ENCODE data around the gene NTN3. TPM values are rescaled to one million over a fixed set of nuclear protein-coding genes. Genes with fewer than 3 reads are reported as not detected.

Gene NTN3
- total RNA-seq, 2 experiments from 2014 or later, result not detected

GRCh38 chr16:2515180-2515851 is 44.2 kb downstream of the NTN3 start:
- H3K27ac Mint-ChIP-seq, result peak overlapping the region; percentile 100

GRCh38 chr16:2516391-2517240 is 45.5 kb downstream of the NTN3 start:
- H3K36me3 ChIP-seq (ENCODE audit: insufficient read depth, low read length), result peaks cover 17% of the 10 kb centered on the region
- no peak overlapping the region for H3K27ac ChIP-seq (ENCODE audit: low read depth in 1 of 2, low read length in 2 of 2)
- H3K9me3 ChIP-seq (ENCODE audit: control insufficient read depth in 1 of 2, insufficient read depth in 1 of 2, low read length in 2 of 2), result no peaks in the 10 kb centered on the region
- CTCF ChIA-PET, result no interaction called here
- Mint-ChIP-seq H3K9me3 (no peaks in the 10 kb centered on the region), H3K4me3 (peak overlapping the region; percentile 95), H3K4me1 (ENCODE audit: low read depth) (peaks cover 83% of the 10 kb centered on the region), H3K27me3 (peaks cover 6% of the 10 kb centered on the region), H3K36me3 (ENCODE audit: low read depth) (peaks cover 76% of the 10 kb centered on the region), H3K27ac (peak overlapping the region; percentile 100)
- H3K4me1 ChIP-seq (ENCODE audit: insufficient read depth, low read length), result peaks cover 77% of the 10 kb centered on the region
- POLR2A ChIA-PET, result interaction anchor here (1.2 to 4.4 kb wide), 4 partner anchors 12 to 166 kb away, joined by 3 to 66 read pairs (median 17); partner anchors contain the start of genes CEMP1, KCTD5 and PDPK1
- DNase-seq, result peak in 2 of 14 experiments; percentile 50 to 58
- no peaks in the 10 kb centered on the region for H3K27me3 ChIP-seq (ENCODE audit: control insufficient read depth in 1 of 2, insufficient read depth in 2 of 2, low read length in 2 of 2)
- no peak overlapping the region for H3K4me3 ChIP-seq (ENCODE audit: low read length)
- no peak for ATAC-seq (ENCODE audit: poor library complexity)
- intact Hi-C loops (cut with DNase I, micrococcal nuclease), result no loop called here
- TF ChIP-seq CTCF (IDR thresholded peaks at IDR 0.05), result no peak

More at GRCh38 chr16:2515180-2515851, 44.2 kb downstream of the NTN3 start:
- H3K9me3 Mint-ChIP-seq, result no peaks in the 10 kb centered on the region
- peaks cover 64% of the 10 kb centered on the region for H3K36me3 Mint-ChIP-seq (ENCODE audit: low read depth)
- Histone ChIP-seq H3K36me3 (ENCODE audit: insufficient read depth, low read length) (peaks cover 17% of the 10 kb centered on the region), H3K9me3 (ENCODE audit: control insufficient read depth in 1 of 2, insufficient read depth in 1 of 2, low read length in 2 of 2) (no peaks in the 10 kb centered on the region), H3K4me1 (ENCODE audit: insufficient read depth, low read length) (peaks cover 67% of the 10 kb centered on the region), H3K27ac (ENCODE audit: low read depth in 1 of 2, low read length in 2 of 2) (peak overlapping the region; percentile 91 to 96), H3K27me3 (ENCODE audit: control insufficient read depth in 1 of 2, insufficient read depth in 2 of 2, low read length in 2 of 2) (no peaks in the 10 kb centered on the region), H3K4me3 (ENCODE audit: low read length) (peak overlapping the region; percentile 71)
- no peak for ATAC-seq (ENCODE audit: poor library complexity)
- TF ChIP-seq CTCF (IDR thresholded peaks at IDR 0.05), result no peak
- ChIA-PET CTCF (interaction anchor here (0.7 kb wide), 1 partner anchor 17 kb away, joined by 3 read pairs; no protein-coding TSS in a partner anchor), POLR2A (interaction anchor here (1.2 to 4.4 kb wide), 8 partner anchors 14 to 320 kb away, joined by 3 to 66 read pairs (median 7); partner anchors contain the start of genes CEMP1, KCTD5, PDPK1 and PGP)
- no peaks in the 10 kb centered on the region for H3K27me3 Mint-ChIP-seq
- peaks cover 73% of the 10 kb centered on the region for H3K4me1 Mint-ChIP-seq (ENCODE audit: low read depth)
- peak in 1 of 14 experiments; percentile 40 for DNase-seq
- intact Hi-C loops (cut with DNase I, micrococcal nuclease), result loop anchor here (2.0 kb wide), 2 partner anchors 15 to 17 kb away; partner anchors contain the start of gene CEMP1 (in 1 of the 2)
- H3K4me3 Mint-ChIP-seq, result peak overlapping the region; percentile 95

- Histone ChIP-seq H3K4me1 (ENCODE audit: insufficient read depth, low read length) (peaks cover 70% of the 10 kb centered on the region), H3K36me3 (ENCODE audit: insufficient read depth, low read length) (peaks cover 19% of the 10 kb centered on the region), H3K9me3 (ENCODE audit: control insufficient read depth in 1 of 2, insufficient read depth in 1 of 2, low read length in 2 of 2) (no peaks in the 10 kb centered on the region), H3K27me3 (ENCODE audit: control insufficient read depth in 1 of 2, insufficient read depth in 2 of 2, low read length in 2 of 2) (no peaks in the 10 kb centered on the region), H3K27ac (ENCODE audit: low read depth in 1 of 2, low read length in 2 of 2) (peak overlapping the region in 1 of 2 donors; percentile 26), H3K4me3 (ENCODE audit: low read length) (no peak overlapping the region)
- Mint-ChIP-seq H3K4me1 (ENCODE audit: low read depth) (peaks cover 72% of the 10 kb centered on the region), H3K27ac (peak overlapping the region; percentile 100), H3K27me3 (peaks cover 6% of the 10 kb centered on the region), H3K9me3 (no peaks in the 10 kb centered on the region), H3K4me3 (peak overlapping the region; percentile 95), H3K36me3 (ENCODE audit: low read depth) (peaks cover 76% of the 10 kb centered on the region)
- ChIA-PET CTCF (no interaction called here), POLR2A (interaction anchor here (1.8 to 4.0 kb wide), 2 partner anchors 14 to 19 kb away, joined by 7 to 135 read pairs; partner anchors contain the start of genes CEMP1 and PDPK1)
- TF ChIP-seq CTCF (IDR thresholded peaks at IDR 0.05), result no peak
- intact Hi-C loops (cut with DNase I, micrococcal nuclease), result no loop called here
- no peak for ATAC-seq (ENCODE audit: poor library complexity)
- no peak for DNase-seq
Measured at GRCh38 chr16:2517954-2518605, 47.0 kb downstream of the NTN3 start.

All from CD4-positive, alpha-beta T cell (primary cell).